GM12878 (cell line): Measurements from ENCODE around the gene BAG3. TPM values are rescaled to one million over a fixed set of nuclear protein-coding genes. Genes with fewer than 3 reads are reported as not detected.

Experiments used
- BHLHE40 ChIP-seq, 2 experiments: fragments of 450-650 bp in 1 of 2; IDR thresholded peaks; 2 replicates each; pipeline ENCODE4 v1.6.1; 2011 to 2017; ENCODE audit warnings: low read depth in 2 of 2, borderline replicate concordance in 1 of 2, improper control_type of control experiment in 1 of 2, low read length in 1 of 2, mild to moderate bottlenecking in 1 of 2
- RAD21 ChIP-seq: IDR thresholded peaks from 2 replicates; pipeline ENCODE4 v1.6.1; 2011; ENCODE audit warnings: mild to moderate bottlenecking, low read depth, low read length, moderate library complexity; ENCODE audit not compliant: insufficient read depth
- ZNF622 ChIP-seq: fragments of 450-650 bp; IDR thresholded peaks from 2 replicates; pipeline ENCODE4 v1.6.1; 2017; ENCODE audit warnings: mild to moderate bottlenecking, inconsistent platforms
- polyA plus RNA-seq, 11 experiments: library from polyadenylated mRNA; depleted of rRNA in 4 of 11; unstranded in 6 of 11; stranded (reverse) in 5 of 11; fragments of >200 nt; fragmentation: Nextera tagmentation in 4 of 11; fragmentation: Illumina TruSeq in 1 of 11; extraction: Ambion mirVana in 4 of 11; extraction: Trizol in 1 of 11; gene quantifications; 1 replicate in 1 of 11; 2 replicates in 10 of 11; pipeline versions ENCODE4 v1.2.1 to v1.2.3, GENCODE V29; 2011 to 2016; ENCODE audit warnings: inconsistent platforms in 2 of 11, missing spikeins in 2 of 11, low read depth in 1 of 11
- total RNA-seq, 4 experiments: library from RNA; depleted of rRNA in 3 of 4; stranded (reverse); fragments of >200 nt in 3 of 4; fragmentation: Illumina TruSeq in 1 of 4; extraction: Trizol in 1 of 4; gene quantifications; 2 replicates each; pipeline versions ENCODE4 v1.2.1 to v1.2.3, GENCODE V29; 2013 to 2021
- TF ChIP-seq, protein P1 (sequence below): fragments of 450-650 bp; formaldehyde crosslinking; IDR thresholded peaks from 2 replicates; pipeline ENCODE4 v1.4.0; 2020; ENCODE audit warnings: mild to moderate bottlenecking, moderate library complexity
- TF ChIP-seq, protein P2 (sequence below), 3 experiments: IDR thresholded peaks in 2 of 3; conservative IDR thresholded peaks in 1 of 3; 2 replicates each; pipeline ENCODE4 v1.5.1; 2011; ENCODE audit warnings: low read depth in 3 of 3, low read length in 3 of 3, mild to moderate bottlenecking in 3 of 3, control low read depth in 2 of 3, moderate library complexity in 2 of 3, inconsistent platforms in 1 of 3, mixed read lengths in 1 of 3; ENCODE audit not compliant: control insufficient read depth in 2 of 3, insufficient read depth in 1 of 3; ENCODE audit errors: extremely low read depth in 1 of 3

Gene BAG3
- total and polyA plus RNA-seq, 10 of the 15 experiments (the other 5 are each of a cell fraction or from before 2014, with no cell fraction given) = 0.71 to 14.1 (median 4.3) TPM

DNA sequence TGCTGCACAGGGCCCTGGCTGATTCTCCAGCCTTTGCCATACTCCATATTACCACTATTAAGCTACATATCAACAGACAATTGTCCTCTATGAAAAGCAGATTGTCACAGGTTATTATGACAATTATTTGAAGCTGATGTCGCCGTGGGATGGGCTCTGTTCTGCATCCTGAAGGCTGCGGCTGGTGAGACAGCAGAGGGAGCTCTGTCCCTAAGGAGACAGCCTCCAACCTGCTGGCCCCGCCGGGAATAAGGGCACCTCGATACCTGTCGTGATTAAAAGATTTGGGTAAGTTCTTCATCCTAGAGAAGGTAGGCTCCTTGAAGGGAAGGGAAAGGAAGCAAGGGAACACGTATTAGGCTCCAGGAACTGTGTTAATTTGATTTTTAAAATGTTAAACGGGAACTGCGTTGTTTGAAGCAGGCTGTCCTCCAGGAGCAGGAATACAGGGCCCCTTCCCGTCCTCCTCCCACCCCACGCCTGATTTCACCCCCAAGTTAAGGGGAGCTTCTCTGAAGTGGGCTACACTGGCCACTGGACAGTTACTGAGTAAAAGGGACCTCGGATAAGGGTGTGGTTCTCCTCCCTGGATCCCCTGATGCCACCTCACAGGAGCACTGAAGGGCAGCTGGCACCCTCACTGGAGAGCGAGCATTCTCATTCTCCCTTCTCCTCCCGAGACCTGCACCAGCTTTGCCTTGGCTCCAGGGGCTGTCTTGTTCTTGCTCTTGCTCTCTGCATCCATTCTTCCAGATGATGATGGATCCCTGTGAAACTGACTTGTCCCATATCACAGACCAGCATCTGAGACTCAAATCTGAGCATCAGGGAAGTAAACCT, 42.6 kb upstream of the BAG3 start (continued):
- TF ChIP-seq RAD21 = peak; percentile 55
- TF ChIP-seq, protein P1, sequence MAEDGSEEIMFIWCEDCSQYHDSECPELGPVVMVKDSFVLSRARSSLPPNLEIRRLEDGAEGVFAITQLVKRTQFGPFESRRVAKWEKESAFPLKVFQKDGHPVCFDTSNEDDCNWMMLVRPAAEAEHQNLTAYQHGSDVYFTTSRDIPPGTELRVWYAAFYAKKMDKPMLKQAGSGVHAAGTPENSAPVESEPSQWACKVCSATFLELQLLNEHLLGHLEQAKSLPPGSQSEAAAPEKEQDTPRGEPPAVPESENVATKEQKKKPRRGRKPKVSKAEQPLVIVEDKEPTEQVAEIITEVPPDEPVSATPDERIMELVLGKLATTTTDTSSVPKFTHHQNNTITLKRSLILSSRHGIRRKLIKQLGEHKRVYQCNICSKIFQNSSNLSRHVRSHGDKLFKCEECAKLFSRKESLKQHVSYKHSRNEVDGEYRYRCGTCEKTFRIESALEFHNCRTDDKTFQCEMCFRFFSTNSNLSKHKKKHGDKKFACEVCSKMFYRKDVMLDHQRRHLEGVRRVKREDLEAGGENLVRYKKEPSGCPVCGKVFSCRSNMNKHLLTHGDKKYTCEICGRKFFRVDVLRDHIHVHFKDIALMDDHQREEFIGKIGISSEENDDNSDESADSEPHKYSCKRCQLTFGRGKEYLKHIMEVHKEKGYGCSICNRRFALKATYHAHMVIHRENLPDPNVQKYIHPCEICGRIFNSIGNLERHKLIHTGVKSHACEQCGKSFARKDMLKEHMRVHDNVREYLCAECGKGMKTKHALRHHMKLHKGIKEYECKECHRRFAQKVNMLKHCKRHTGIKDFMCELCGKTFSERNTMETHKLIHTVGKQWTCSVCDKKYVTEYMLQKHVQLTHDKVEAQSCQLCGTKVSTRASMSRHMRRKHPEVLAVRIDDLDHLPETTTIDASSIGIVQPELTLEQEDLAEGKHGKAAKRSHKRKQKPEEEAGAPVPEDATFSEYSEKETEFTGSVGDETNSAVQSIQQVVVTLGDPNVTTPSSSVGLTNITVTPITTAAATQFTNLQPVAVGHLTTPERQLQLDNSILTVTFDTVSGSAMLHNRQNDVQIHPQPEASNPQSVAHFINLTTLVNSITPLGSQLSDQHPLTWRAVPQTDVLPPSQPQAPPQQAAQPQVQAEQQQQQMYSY = no peak
- TF ChIP-seq ZNF622 = no peak
- TF ChIP-seq BHLHE40 (IDR thresholded peaks at IDR 0.05; ENCODE audit: borderline replicate concordance in 1 of 2, low read depth in 2 of 2, low read length in 1 of 2) = no peak
- TF ChIP-seq, protein P2, sequence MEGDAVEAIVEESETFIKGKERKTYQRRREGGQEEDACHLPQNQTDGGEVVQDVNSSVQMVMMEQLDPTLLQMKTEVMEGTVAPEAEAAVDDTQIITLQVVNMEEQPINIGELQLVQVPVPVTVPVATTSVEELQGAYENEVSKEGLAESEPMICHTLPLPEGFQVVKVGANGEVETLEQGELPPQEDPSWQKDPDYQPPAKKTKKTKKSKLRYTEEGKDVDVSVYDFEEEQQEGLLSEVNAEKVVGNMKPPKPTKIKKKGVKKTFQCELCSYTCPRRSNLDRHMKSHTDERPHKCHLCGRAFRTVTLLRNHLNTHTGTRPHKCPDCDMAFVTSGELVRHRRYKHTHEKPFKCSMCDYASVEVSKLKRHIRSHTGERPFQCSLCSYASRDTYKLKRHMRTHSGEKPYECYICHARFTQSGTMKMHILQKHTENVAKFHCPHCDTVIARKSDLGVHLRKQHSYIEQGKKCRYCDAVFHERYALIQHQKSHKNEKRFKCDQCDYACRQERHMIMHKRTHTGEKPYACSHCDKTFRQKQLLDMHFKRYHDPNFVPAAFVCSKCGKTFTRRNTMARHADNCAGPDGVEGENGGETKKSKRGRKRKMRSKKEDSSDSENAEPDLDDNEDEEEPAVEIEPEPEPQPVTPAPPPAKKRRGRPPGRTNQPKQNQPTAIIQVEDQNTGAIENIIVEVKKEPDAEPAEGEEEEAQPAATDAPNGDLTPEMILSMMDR (IDR thresholded peaks at IDR 0.05 in 2 of 3, conservative IDR thresholded peaks at IDR 0.05 in 1 of 3; ENCODE audit: control insufficient read depth in 2 of 3, extremely low read depth in 1 of 3, insufficient read depth in 1 of 3, low read depth in 3 of 3, low read length in 3 of 3) = peak; percentile 42 to 56 (median 56); a peak in 5 of 6 replicates
- TF ChIP-seq, all 136 proteins: peak for 3
